ENCODE data around the gene INKA1. TPM values are rescaled to one million over a fixed set of nuclear protein-coding genes. Genes with fewer than 3 reads are reported as not detected.

INKA1 gene
- total RNA-seq, 2 experiments from 2014 or later: 0.20 to 0.48 TPM

GRCh38 chr3:49839193-49839809, 36.2 kb downstream of the INKA1 start:
- ChIA-PET POLR2A (interaction anchor here (0.6 to 2.7 kb wide), 5 partner anchors 30 to 115 kb away, joined by 3 to 24 read pairs (median 3); partner anchors contain the start of genes GMPPB, INKA1 and IP6K1), CTCF (interaction anchor here (0.7 to 5.5 kb wide), 37 partner anchors 11 to 299 kb away, joined by 3 to 104 read pairs (median 5); partner anchors contain the start of genes CDHR4, INKA1, IP6K1 and TRAIP)
- Mint-ChIP-seq H3K27me3 (no peaks in the 10 kb centered on the region), H3K4me1 (peaks cover 1% of the 10 kb centered on the region), H3K4me3 (no peak overlapping the region), H3K36me3 (ENCODE audit: low read depth) (peaks cover 16% of the 10 kb centered on the region), H3K9me3 (no peaks in the 10 kb centered on the region), H3K27ac (no peak overlapping the region)
- DNase-seq: peak; percentile 81

- ChIA-PET CTCF (interaction anchor here (0.6 to 5.5 kb wide), 7 partner anchors 10 to 300 kb away, joined by 4 to 104 read pairs (median 5); partner anchors contain the start of genes INKA1 and UBA7), POLR2A (no interaction called here)
- Mint-ChIP-seq H3K27ac (no peak overlapping the region), H3K9me3 (no peaks in the 10 kb centered on the region), H3K4me3 (no peak overlapping the region), H3K4me1 (peaks cover 1% of the 10 kb centered on the region), H3K27me3 (no peaks in the 10 kb centered on the region), H3K36me3 (ENCODE audit: low read depth) (peaks cover 15% of the 10 kb centered on the region)
- no peak for DNase-seq
These were observed 37.3 kb downstream of the INKA1 start for GRCh38 chr3:49840388-49840787.

GRCh38 chr3:49841126-49841696, 38.1 kb downstream of the INKA1 start:
- POLR2A ChIA-PET: no interaction called here

GRCh38 chr3:49841806-49842205, 38.7 kb downstream of the INKA1 start:
- Mint-ChIP-seq H3K36me3 (ENCODE audit: low read depth) (peaks cover 22% of the 10 kb centered on the region), H3K27me3 (no peaks in the 10 kb centered on the region), H3K4me3 (no peak overlapping the region), H3K4me1 (peaks cover 1% of the 10 kb centered on the region), H3K27ac (no peak overlapping the region), H3K9me3 (no peaks in the 10 kb centered on the region)
- no peak for DNase-seq
- ChIA-PET POLR2A (no interaction called here), CTCF (interaction anchor here (0.6 to 5.5 kb wide), 4 partner anchors 12 to 260 kb away, joined by 3 to 104 read pairs (median 3); partner anchors contain the start of gene INKA1)

More at GRCh38 chr3:49841126-49841696, 38.1 kb downstream of the INKA1 start:
- H3K36me3 Mint-ChIP-seq (ENCODE audit: low read depth): peaks cover 18% of the 10 kb centered on the region
- DNase-seq: no peak
- no peak overlapping the region for H3K27ac Mint-ChIP-seq
- H3K4me1 Mint-ChIP-seq: peaks cover 1% of the 10 kb centered on the region
- CTCF ChIA-PET: interaction anchor here (0.6 to 5.5 kb wide), 7 partner anchors 9 to 301 kb away, joined by 3 to 104 read pairs (median 4); partner anchors contain the start of gene INKA1
- no peak overlapping the region for H3K4me3 Mint-ChIP-seq
- H3K9me3 Mint-ChIP-seq: no peaks in the 10 kb centered on the region
- H3K27me3 Mint-ChIP-seq: no peaks in the 10 kb centered on the region

DNA sequence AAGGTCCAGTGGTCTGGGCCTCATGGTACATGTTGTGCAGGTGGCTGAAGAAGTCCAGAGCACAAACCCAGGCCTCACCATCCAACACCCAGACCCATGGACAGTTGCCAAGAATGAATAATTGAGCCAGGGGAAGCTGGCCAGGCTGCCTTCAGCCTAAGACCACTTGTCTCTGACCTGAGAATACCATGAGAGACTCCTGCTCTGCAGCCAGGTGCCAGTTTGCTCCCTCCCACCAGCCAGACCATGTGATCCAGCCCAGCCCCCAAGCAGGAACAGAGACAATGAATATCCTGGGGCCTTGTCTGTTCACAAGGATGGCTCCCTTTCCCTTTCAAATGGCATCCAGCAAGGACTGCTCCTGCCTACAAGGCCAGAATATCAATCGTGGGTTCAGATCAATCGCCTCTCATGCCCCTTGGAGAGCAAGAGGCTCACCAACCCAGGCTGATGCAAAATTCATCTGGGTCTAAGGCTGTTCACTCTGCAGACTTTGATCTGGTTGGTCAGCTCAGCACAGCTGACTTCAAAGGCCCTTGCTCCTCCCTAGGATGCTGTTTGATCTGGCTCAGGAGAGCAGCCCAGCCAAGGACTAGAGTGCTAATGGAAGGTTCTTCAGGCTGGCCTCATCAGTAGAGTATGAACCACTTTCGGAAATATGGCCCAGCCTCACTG, 39.9 kb downstream of the INKA1 start:
- Mint-ChIP-seq H3K4me3 (no peak overlapping the region), H3K9me3 (no peaks in the 10 kb centered on the region), H3K27me3 (no peaks in the 10 kb centered on the region), H3K4me1 (peaks cover 1% of the 10 kb centered on the region), H3K36me3 (ENCODE audit: low read depth) (peaks cover 19% of the 10 kb centered on the region), H3K27ac (no peak overlapping the region)
- POLR2A ChIA-PET: no interaction called here
- no peak for DNase-seq
- CTCF ChIA-PET: interaction anchor here (5.5 kb wide), 1 partner anchor 39 kb away, joined by 104 read pairs; the partner anchor contains the start of gene INKA1

DNA sequence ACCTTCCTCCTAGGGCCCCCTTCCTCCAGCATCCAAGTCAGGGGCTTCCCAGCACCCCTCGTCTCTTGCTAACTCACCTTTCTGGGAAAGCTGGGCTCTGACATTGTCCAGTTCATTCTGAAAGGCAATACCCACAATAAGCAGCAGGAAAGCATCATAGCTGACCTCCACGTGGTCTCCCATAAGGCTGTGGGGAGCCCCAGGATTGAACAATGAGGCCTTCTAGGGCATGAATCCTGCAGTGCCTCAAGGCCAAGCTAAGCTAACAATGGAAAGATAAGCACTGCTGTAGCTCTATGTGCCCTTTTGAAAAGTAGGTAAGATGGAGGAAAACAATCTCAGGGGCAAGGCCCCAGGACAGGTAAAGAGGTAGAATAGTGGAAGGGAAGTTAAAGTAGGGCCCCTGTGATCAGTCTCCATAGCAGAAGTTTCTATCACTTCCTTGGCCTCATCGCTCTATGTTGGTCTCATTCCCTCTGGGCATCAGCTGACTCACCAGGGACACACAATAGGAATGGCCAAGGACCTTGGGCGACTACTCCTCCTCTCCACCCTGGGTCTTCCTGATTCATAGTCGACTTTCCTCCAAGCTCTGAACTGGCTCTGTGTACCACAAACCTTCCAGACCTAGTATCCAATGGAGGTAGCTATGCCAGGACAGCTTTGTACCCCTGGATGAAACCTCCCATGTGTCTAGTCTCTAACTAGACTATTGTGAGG, 41.6 kb downstream of the INKA1 start:
- H3K36me3 Mint-ChIP-seq (ENCODE audit: low read depth): peaks cover 15% of the 10 kb centered on the region
- no peaks in the 10 kb centered on the region for H3K27me3 Mint-ChIP-seq
- H3K4me3 Mint-ChIP-seq: no peak overlapping the region

DNA sequence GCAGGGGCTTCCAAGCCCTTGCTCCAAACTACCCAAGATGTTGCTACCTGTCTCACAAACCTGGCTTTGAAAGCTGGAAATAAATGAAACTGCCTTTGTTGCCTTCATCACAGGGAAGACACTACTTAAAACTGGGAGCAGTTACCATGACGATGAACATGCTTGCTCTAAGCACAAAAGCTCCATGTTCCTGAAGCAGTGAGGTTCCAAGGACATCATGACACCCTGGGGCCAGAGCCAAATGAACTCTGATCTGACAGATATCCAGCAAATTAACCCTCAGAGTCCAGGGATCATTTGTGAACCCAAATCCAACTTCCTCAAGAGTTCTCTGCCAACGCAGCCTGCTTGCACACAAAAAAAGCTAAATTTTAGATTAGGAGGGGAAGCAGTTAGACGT, 42.6 kb downstream of the INKA1 start:
- Mint-ChIP-seq H3K36me3 (ENCODE audit: low read depth) (peaks cover 15% of the 10 kb centered on the region), H3K4me3 (no peak overlapping the region), H3K27me3 (no peaks in the 10 kb centered on the region), H3K9me3 (no peaks in the 10 kb centered on the region), H3K27ac (no peak overlapping the region), H3K4me1 (no peaks in the 10 kb centered on the region)
- ChIA-PET POLR2A (interaction anchor here (0.7 to 1.2 kb wide), 3 partner anchors 9 to 11 kb away, joined by 3 read pairs; partner anchors contain the start of gene TRAIP), CTCF (interaction anchor here (0.6 to 1.8 kb wide), 2 partner anchors 43 to 87 kb away, joined by 3 to 8 read pairs; partner anchors contain the start of gene INKA1)
- no peak for DNase-seq

More for the DNA sequence above, 41.6 kb downstream of the INKA1 start:
- POLR2A ChIA-PET: interaction anchor here (1.2 kb wide), 1 partner anchor 11 kb away, joined by 3 read pairs; no protein-coding TSS in a partner anchor
- no peak for DNase-seq
- Mint-ChIP-seq H3K27ac (no peak overlapping the region), H3K4me1 (no peaks in the 10 kb centered on the region), H3K9me3 (no peaks in the 10 kb centered on the region)
- CTCF ChIA-PET: interaction anchor here (0.8 to 1.8 kb wide), 3 partner anchors 42 to 173 kb away, joined by 3 to 8 read pairs (median 4); partner anchors contain the start of gene INKA1

Other genes starting within 250 kb of the INKA1 start
- gene BSN, start 248.8 kb upstream of the INKA1 start, total RNA-seq: under 1 TPM; 0.03 to 0.05 TPM
- gene APEH, start 128.9 kb upstream of the INKA1 start, total RNA-seq: 100 to 1,000 TPM; 132 to 136 TPM
- gene MST1, start 113.8 kb upstream of the INKA1 start, total RNA-seq: 10 to 100 TPM in 1 of 2 experiments, 1 to 10 TPM in 1; 8.6 to 12.4 TPM
- gene RNF123, start 113.7 kb upstream of the INKA1 start, total RNA-seq: 10 to 100 TPM; 35.5 to 38.3 TPM
- gene AMIGO3, start 83.6 kb upstream of the INKA1 start, total RNA-seq: under 1 TPM; 0.23 to 0.28 TPM
- 10 to 100 TPM; 48.2 to 49.0 TPM for gene GMPPB, start 79.3 kb upstream of the INKA1 start, total RNA-seq
- 10 to 100 TPM; 38.8 to 39.2 TPM for gene IP6K1, start 16.7 kb upstream of the INKA1 start, total RNA-seq
- gene CDHR4, start 3.4 kb upstream of the INKA1 start, total RNA-seq: not detected
- gene UBA7, start 10.7 kb downstream of the INKA1 start, total RNA-seq: 100 to 1,000 TPM; 179 to 182 TPM
- 10 to 100 TPM; 19.3 to 21.0 TPM for gene TRAIP, start 53.3 kb downstream of the INKA1 start, total RNA-seq
- not detected for gene CAMKV, start 66.6 kb downstream of the INKA1 start, total RNA-seq
- gene MST1R, start 100.6 kb downstream of the INKA1 start, total RNA-seq: 1 to 10 TPM; 1.5 to 2.6 TPM
- 10 to 100 TPM in 1 of 2 experiments, 1 to 10 TPM in 1; 9.7 to 10.3 TPM for gene MON1A, start 126.5 kb downstream of the INKA1 start, total RNA-seq
- gene RBM6, start 136.9 kb downstream of the INKA1 start, total RNA-seq: 10 to 100 TPM; 88.0 to 90.3 TPM

All from activated CD4-positive, alpha-beta memory T cell treated with anti-CD3 and anti-CD28 coated beads, Interleukin-2, amount 10 ng/mL, durations not matched to agents 7 days and 5 days (primary cell).